HG03378 (cell line): ENCODE results near the gene MPST.

Experiments
- ATAC-seq: cut with Tn5 transposase; IDR thresholded peaks from one replicate; pipeline ENCODE4 v1.9.1; 2021; ENCODE audit warnings: mild to moderate bottlenecking, moderate library complexity; ENCODE audit not compliant: unreplicated experiment

The MPST gene

DNA sequence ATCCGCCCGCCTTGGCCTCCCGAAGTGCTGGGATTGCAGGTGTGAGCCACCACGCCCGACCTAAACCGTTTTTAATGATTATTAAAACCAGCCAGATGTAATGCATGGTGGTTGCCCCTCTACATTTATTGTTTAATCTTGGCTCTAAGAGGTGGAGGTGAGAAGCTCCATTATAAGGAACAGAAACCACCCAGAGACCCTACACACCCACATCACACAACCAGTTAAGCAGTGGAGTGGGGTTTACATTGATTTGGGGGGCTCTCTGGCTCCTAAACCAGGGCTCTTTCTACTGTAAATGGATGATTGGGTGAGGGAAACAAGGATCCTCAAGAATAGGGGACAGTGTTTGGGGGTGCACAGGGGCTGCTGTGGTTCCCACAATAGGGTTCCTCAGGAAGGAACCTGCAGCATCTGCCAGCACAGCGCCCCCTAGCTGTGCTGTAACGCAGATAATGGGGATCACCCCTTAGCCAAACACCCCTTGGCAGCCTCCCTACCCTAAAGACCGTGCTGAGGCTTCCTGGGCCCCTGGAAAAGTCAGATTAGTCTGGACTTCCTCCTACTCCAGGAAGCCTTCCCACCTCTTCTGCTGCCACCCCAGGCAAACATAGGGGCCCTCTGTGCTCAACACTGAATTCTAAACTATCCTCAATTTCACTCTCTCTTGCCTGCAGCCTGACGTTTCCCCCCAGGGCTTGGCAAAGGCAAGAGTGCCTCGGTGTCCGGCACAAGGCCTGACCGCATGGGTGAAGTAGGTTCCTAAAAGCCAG, 2.4 kb downstream of the MPST start:
- ATAC-seq: no peak

DNA sequence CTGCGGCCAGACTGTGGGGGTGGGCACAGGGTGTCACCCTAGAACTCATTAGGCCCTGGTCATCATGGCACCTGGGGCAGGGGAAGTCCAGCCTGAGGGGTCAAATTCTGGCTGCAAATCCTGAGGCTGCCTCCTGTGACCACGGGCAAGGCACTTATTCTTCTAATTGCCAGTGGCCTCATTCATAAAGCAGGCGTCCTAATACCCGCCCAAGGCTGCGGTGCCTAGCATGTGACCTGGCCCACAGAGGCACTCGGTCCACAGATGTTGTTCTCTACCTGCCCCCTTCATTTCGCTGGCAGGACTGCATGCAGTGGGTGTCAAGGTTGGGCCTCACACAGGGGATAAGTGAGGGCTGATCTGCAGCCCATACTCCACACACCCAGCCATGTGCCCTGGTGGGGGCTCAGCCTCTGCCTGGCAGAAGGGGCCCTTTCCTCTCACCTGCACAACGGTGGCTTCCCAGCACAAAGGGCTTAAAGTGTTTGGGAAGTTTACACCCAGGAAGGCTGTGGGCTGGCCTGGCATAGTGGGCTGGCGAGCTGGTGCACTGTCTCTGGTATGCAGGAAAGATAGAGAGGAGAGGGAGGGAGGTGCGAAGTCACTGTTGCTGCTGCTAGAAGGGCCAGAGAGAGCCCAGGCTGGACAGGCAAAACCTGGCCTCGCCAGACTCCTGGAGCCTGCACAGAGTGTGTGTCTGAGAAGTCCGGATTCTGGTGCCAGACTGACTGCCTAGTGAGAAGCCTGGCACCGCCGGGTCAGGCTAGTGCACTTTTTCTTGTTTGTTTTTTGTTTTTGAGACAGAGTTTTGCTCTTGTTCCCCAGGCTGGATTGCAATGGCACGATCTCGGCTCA, 3.2 kb downstream of the MPST start:
- no peak for ATAC-seq

DNA sequence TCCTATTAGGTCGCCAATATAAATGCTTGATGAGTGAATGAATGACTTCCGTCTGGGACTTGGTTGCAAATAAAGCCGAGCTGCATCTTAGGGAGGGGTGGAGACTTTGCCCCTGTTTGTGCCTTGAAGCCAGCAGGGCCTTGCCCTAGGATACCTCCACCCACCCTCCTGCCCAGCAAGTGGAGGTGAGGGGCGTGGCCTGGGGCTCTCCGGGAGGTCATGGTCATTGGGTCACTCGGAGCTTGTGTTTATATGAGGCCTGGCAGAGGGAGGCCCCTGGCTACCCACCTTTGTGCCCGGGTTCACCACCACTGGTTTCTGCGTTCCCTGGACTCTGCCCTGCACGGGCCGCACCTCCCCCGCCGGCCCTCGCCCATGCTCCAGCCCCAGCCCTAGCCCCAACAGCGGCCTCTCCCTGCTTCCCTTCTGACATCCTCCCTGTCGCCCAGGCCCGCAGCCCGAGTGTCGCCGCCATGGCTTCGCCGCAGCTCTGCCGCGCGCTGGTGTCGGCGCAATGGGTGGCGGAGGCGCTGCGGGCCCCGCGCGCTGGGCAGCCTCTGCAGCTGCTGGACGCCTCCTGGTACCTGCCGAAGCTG, 4.3 kb downstream of the MPST start:
- no peak for ATAC-seq

DNA sequence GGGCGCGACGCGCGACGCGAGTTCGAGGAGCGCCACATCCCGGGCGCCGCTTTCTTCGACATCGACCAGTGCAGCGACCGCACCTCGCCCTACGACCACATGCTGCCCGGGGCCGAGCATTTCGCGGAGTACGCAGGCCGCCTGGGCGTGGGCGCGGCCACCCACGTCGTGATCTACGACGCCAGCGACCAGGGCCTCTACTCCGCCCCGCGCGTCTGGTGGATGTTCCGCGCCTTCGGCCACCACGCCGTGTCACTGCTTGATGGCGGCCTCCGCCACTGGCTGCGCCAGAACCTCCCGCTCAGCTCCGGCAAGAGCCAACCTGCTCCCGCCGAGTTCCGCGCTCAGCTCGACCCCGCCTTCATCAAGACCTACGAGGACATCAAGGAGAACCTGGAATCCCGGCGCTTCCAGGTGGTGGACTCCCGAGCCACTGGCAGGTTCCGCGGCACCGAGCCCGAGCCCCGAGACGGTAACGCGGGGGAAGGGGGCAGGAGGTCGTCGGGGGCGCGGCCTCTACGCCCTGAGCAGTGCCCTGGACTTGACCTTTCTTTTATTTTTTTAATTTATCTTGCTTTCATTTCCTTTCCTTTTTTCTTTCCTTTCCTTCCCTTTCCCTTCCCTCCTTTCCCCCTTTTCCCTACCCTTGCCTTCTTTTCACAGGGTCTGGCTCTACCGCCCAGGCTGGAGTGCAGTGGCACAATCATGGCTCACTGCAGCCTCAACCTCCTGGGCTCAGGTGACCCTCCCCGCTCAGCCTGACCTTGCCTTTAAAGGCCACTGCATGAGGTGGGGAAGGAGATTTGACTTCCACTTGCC, 5.0 kb downstream of the MPST start:
- ATAC-seq: no peak

DNA sequence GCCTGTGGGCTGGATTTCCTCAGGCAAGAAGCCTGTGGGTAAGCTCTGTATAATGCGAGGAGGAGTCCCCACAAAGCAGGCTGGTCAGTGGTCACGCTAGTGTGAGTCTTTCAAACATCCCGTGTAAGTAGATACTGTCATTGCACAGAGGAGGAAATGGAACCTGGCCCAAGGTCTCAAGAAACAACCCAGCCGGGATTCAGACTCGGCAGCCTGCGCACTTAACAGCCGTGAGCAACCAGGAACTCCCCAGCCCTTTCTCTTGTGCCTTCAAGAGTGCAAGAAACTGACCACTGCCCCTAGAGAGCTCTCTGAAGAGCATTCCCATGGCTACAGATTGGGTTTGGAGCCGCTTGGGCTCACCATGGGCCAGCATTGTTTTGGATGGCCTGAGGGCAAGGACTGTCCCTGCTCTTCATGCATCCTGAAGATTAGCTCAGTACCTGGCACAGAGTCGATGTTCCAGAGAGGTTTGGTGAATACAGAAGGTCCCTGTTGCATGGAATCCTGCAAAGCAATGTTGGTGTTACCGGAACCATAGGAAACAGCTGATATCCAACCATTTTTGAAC, 6.0 kb downstream of the MPST start:
- no peak for ATAC-seq

DNA sequence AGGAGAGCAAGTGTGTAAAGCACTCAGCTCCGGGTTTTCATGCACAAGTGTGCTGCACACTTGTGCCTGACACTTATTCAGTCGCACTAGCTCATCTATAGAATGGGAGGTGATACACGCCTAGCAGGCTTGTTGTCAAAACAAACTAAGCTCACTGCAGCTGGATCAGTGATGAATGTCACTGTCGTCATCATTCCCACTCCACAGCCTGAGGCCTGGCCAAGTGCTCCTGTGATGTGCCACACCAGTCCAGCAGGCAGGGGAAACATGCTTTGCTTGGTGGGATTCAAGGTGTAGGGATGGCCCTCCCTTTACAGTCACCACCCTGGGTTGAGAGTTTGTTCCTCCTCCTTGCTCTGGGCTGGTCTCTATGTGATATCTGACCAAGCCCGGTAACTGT, 6.8 kb downstream of the MPST start:
- ATAC-seq: no peak

DNA sequence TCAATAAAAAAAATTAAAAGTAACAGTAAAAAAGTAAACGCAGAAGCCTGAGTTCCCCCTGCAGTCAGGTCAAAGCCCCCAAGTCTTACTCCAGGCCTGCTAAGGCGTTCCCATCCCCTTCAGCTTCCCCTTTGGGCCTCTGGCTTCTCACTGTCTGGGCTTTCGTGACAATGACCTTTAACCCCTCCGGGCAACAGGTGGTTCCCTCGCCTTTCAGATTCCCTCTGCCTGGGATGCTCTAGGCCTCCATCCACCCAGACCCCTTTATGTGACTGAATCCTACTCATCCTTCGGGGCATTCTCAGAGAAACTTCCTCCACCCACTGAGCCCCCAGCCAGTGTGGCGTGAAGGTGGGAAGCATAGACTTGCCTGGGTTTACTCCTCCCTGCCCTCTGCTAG, 8.0 kb downstream of the MPST start:
- ATAC-seq: no peak

DNA sequence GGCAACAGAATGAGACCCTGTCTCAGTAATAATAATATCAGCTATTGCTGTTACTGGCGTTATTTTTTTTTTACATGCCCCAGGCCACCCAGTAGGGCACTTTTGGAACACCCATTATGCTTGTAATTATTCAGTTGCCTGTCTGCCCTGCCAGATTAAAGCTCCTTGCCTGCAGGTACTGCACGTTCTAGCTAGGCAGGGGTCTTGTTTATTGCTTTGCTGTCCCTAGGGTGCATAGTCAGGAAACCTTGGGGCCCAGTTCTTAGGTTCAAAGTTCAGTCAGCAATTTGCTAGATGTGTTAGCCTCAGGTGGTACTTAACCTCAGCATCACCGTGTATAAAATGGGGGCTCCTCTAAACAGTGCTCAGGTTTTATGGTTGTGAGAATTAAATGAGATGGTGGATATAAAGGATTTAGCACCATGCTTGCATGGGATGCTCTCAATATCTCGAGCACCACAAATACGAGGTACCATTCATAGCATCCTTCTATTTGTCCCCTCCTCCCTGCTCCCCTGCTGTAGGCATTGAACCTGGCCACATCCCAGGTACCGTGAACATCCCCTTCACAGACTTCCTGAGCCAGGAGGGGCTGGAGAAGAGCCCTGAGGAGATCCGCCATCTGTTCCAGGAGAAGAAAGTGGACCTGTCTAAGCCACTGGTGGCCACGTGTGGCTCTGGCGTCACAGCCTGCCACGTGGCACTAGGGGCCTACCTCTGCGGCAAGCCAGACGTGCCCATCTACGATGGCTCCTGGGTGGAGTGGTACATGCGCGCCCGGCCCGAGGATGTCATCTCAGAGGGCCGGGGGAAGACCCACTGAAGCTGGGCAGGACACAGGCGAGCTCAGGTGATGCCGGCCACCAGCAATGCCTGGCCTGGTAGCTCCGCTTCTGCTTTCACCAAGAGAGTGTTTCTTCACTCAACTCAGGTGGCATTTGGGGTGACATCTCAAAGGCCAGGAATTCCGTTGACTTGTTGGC, 9.4 kb downstream of the MPST start:
- no peak for ATAC-seq

DNA sequence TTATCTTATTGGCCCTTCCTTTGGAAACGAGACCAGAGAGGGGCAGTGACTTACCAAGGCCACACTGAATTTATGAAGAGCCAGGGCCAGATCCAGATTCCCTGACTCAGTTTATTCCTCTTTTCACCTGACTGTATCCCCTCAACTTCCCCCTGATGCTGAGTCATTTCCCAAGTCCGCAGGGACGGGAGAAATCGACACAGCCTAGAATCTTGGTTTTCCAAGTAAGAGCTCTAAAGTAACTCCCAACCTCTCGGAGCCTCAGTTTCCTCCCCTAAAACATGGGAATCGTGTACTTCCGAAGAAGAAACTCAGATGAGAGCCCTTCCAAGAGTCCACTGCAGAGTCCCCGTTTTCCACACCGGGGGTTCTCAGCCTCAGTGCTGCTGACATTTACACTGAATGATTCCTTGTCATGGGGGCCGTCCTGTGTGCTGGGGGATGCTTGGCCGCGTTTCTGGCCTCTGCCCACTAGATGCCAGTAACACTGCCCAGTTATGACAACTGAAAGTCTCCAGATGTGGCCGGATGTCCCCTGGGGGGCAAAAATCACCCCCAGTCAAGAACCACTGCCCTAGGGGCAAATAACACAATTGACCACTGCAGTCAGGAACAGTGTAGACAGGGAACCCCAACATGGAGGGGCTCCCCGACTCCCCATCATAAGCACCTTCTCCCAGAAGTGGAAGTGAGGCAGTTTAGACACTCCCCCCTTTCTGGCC, 11.2 kb downstream of the MPST start:
- ATAC-seq: no peak

DNA sequence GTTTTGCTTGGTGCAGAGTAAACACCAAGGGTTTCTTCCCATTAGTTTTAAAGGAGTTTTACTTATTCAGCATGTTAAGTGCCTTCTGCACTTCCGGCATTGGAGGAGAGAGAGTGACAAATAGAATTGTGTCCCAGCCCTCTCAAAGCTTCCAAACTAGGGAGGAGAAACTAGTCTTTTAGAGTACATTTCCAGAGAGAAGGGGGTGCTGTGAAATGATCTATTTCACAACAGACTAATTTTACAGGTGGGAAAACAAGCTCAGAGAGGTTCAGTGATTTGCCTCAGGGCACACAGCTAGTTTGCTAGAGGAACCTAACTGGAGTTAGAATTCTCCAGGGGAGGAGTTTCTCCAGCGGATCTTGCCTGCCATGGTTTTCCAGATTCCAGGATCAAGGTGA, 12.6 kb downstream of the MPST start:
- no peak for ATAC-seq

DNA sequence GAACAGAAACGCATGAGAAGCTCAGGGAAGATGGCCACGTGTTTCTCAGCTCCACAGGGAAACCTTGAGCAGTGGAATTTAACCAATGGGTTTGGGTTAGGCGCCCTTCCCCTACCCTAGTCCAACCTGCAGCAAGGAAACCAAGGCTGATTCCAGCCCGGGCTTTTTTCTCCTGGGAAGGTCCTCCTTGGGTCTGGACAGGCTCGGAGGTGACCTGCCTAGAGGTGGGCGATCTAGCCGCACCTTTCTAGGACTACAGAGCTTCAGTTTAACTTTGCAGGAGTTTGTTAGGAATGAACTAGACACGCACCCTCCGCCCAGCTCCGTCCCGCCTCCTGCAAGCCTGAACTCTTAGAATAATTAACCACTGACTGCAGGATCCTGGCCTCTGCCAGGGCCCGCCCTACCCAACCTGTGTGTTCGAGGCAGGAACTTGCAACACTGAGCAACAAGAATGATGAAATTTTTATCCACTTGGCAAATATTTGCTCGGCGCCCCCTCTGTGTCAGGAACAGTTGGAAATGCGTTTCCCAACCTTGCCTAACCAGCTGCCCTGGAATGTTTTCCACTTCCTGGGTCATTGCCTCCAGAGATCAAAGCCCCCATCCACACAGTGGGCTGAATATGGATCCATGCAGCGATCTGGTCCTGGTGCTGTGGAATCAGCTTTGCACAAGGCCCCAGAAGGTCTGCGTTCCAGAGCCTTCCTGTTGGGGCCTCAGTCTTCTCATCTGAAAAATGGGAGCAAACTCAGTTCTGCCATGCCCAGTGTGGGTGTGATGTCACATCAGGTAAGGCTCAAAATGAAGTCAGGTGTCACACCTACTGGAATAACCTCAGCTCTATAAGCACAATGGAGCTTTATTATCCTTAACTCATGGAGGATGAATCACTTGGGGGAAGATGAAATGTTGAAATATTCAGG, 13.3 kb downstream of the MPST start:
- ATAC-seq: no peak

DNA sequence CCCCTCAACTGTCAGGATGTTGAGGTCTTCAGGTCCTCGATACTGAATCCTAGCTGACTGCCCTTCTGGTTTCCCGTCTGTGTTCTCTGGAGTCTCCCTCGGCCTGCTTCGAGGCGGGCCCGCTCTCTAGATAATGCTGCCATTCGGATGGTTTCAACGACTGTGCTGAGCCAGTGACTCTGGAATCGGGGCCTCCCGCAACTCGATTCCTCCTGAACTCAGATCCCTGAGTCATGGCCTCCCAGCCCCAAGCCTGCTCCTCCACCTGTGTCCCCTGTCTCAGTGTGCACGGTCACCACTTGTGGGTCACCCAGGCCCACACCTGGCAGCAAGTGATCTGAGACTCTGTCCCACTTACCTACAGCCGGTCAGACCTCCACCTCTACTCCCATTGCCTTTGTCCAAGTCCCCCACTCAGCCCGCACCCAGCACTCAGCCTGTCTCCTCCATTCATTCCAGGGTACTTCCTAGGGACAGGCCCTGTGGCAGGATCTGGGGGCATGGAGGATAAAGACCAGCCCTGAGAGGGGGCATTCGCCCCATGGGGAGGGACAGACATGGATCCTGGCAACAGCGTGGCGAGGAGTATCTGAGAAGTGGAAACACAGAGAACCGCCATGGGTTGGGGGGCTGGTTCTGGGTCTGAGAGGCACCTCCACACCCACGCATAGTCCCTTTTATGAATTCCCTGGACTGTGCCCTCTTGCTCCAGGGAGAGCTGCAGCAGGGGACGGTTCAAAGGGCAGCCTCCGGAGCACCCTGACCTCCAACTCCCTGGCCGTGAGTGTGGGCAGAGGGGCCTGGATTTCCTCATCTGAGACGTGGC, 14.3 kb downstream of the MPST start:
- no peak for ATAC-seq

DNA sequence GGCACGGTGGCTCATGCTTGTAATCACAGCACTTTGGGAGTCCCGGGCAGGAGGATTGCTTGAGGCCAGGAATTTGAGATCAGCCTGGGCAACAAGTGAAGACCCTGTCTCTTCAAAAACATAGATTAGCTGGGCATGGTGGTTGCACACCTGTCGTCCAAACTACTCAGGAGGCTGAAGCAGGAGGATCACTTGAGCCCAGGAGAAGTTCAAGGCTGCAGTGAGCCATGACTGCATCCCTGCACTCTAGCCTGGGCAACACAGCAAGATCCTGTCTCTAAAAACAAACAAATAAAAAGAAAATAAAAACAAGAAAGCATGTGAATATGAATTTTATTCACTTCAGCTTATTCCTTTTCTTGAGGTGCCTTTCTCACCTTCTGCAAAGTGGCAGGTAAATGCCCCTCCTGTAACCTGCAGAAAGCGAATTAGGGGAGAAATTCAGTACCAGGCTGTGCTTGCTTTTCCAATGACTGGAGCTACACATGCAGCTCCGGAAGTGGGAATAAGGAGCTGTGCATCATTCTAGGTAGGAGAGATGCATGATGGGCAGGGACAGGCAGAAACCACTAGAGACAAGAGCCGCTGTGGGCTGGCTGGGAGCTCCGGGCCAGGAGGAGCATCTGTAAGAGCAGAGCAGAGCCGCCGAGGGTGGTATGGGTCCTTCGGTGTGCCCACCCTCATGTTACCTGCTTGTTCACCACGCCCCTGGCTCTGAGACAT, 17.3 kb downstream of the MPST start:
- no peak for ATAC-seq

DNA sequence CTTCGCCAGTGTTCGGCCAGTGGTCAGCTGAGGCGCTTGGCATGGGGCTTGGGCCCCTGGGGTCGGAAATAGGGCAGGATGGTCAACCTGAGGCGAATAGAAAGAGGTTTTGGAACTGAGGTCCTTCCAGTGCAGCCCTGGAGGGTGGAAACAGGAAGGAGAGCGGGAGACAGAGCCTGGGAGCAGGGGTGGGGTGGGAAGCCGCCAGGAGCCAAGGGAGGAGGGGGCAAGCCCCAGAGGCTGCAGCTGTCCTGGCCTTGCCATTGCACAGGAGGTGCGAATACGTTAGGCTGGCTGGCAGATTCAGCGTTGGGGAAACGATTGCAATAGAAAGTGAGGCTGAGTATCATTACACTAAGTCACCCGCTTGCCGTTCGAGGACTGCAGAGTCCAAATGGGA, 18.1 kb downstream of the MPST start:
- no peak for ATAC-seq

DNA sequence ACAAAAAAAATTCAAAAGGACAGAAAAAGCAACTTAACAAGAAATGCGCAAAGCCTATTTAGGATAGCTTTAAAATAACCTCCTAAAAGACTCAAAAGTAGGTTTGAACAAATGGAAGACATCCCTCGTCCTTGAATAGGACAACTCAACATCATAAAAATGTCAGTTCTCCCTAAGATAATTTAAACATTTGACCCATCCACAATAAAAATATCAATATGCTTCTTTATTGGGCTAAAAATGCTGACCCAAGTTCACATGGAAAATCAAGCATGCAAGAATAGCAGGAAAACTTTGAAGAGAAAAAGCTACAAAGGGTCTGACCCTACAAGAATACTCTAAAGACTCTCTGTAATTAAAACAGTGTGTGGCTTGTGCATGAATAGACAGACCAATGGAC, 19.9 kb downstream of the MPST start:
- no peak for ATAC-seq

DNA sequence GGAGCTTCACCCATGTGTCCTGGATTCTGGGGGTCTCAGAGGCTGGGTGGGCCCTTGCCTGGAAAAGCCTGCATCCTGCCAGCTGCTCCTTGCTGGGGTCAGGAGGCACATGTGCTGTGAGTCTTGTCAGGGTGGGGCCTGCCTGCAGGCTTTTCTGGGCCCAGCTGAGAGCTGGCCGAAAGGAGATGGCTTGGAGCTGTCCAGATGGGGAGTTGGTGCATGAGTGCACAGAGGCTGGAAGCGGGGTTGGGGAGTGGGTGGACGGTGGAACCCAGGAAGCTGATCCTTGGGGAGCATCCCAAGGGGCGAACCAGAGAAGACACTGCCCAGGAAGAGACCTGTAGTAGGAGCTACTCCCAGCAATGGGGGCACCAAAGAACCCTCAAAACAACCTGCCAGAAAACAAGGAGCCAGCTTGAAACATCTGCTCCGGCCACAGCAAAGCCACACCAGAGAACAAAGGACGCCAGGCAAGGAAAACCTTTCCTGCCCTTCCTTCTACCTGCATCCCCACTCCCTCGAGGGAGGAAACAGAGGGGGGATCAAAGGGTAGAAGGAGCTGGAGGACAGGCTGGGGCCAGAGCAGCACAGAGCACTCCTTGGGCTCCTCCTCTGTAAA, 23.8 kb downstream of the MPST start:
- ATAC-seq: no peak
